Loucy (cell line): ENCODE measurements around the gene DNAH17.

Source experiments
- H2AFZ ChIP-seq: fragments of 200-600 bp; sonication (generic); 2 replicates; pipeline ENCODE4 v1.6.0; 2016; ENCODE audit warnings: antibody characterized with exemption, mild to moderate bottlenecking, low read length, moderate library complexity
- H3F3A ChIP-seq: fragments of 200-600 bp; 2 replicates; pipeline ENCODE4 v1.6.0; 2016; ENCODE audit warnings: antibody characterized with exemption, low read depth, mild to moderate bottlenecking
- H3K27me3 ChIP-seq: fragments of 200-600 bp; sonication (generic); 2 replicates; pipeline ENCODE4 v1.6.1; 2014; ENCODE audit warnings: low read length, mild to moderate bottlenecking; ENCODE audit not compliant: insufficient read depth, poor library complexity, severe bottlenecking
- H3K36me3 ChIP-seq: fragments of 200-600 bp; sonication (generic); 2 replicates; pipeline ENCODE4 v1.6.1; 2016; ENCODE audit warnings: low read length; ENCODE audit not compliant: insufficient read depth
- H3K4me1 ChIP-seq: fragments of 200-600 bp; sonication (generic); 2 replicates; pipeline ENCODE4 v1.5.1; 2014; ENCODE audit warnings: low read length, mild to moderate bottlenecking; ENCODE audit not compliant: insufficient read depth, poor library complexity, severe bottlenecking
- H3K4me2 ChIP-seq: fragments of 200-600 bp; sonication (generic); 2 replicates; pipeline ENCODE4 v1.6.0; 2014; ENCODE audit warnings: antibody characterized with exemption, low read length, low read depth, mild to moderate bottlenecking; ENCODE audit not compliant: poor library complexity, severe bottlenecking
- H3K4me3 ChIP-seq: fragments of 200-600 bp; sonication (generic); 2 replicates; pipeline ENCODE4 v1.5.1; 2014; ENCODE audit warnings: low read length, mild to moderate bottlenecking, mixed read lengths; ENCODE audit not compliant: poor library complexity, severe bottlenecking
- H3K79me2 ChIP-seq: fragments of 200-600 bp; sonication (generic); 2 replicates; pipeline ENCODE4 v1.6.1; 2014; ENCODE audit warnings: low read length; ENCODE audit not compliant: insufficient read depth
- H3K9ac ChIP-seq: fragments of 200-600 bp; sonication (generic); 2 replicates; pipeline ENCODE4 v1.6.0; 2014; ENCODE audit warnings: mild to moderate bottlenecking, low read depth, low read length, moderate library complexity; ENCODE audit not compliant: poor library complexity, severe bottlenecking
- H3K9me2 ChIP-seq: fragments of 200-600 bp; sonication (generic); replicated peaks from 2 replicates; pipeline ENCODE4 v1.6.1; 2016; ENCODE audit warnings: low read depth, low read length, mixed read lengths
- H3K9me3 ChIP-seq: fragments of 200-600 bp; sonication (generic); 2 replicates; pipeline ENCODE4 v1.6.1; 2014; ENCODE audit warnings: mild to moderate bottlenecking, antibody characterized with exemption, low read length, low read depth; ENCODE audit not compliant: insufficient read depth
- H4K20me1 ChIP-seq: fragments of 200-600 bp; sonication (generic); 2 replicates; pipeline ENCODE4 v1.6.0; 2014; ENCODE audit warnings: antibody characterized with exemption, low read length, mild to moderate bottlenecking; ENCODE audit not compliant: insufficient read depth, poor library complexity, severe bottlenecking
- EZH2phosphoT487 ChIP-seq: fragments of 200-600 bp; IDR thresholded peaks from 2 replicates; pipeline ENCODE4 v1.6.1; 2018; ENCODE audit warnings: antibody characterized with exemption, mild to moderate bottlenecking, moderate library complexity, borderline replicate concordance
- TF ChIP-seq, protein P1 (sequence below): fragments of 200-600 bp; sonication (generic); conservative IDR thresholded peaks from 2 replicates; pipeline ENCODE4 v1.5.1; 2014; ENCODE audit warnings: mild to moderate bottlenecking, antibody characterized with exemption, low read length

Gene DNAH17, protein sequence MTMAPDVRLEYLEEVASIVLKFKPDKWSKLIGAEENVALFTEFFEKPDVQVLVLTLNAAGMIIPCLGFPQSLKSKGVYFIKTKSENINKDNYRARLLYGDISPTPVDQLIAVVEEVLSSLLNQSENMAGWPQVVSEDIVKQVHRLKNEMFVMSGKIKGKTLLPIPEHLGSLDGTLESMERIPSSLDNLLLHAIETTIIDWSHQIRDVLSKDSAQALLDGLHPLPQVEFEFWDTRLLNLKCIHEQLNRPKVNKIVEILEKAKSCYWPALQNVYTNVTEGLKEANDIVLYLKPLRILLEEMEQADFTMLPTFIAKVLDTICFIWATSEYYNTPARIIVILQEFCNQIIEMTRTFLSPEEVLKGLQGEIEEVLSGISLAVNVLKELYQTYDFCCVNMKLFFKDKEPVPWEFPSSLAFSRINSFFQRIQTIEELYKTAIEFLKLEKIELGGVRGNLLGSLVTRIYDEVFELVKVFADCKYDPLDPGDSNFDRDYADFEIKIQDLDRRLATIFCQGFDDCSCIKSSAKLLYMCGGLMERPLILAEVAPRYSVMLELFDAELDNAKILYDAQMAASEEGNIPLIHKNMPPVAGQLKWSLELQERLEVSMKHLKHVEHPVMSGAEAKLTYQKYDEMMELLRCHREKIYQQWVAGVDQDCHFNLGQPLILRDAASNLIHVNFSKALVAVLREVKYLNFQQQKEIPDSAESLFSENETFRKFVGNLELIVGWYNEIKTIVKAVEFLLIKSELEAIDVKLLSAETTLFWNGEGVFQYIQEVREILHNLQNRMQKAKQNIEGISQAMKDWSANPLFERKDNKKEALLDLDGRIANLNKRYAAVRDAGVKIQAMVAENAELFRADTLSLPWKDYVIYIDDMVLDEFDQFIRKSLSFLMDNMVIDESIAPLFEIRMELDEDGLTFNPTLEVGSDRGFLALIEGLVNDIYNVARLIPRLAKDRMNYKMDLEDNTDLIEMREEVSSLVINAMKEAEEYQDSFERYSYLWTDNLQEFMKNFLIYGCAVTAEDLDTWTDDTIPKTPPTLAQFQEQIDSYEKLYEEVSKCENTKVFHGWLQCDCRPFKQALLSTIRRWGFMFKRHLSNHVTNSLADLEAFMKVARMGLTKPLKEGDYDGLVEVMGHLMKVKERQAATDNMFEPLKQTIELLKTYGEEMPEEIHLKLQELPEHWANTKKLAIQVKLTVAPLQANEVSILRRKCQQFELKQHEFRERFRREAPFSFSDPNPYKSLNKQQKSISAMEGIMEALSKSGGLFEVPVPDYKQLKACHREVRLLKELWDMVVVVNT (N-terminal part only)

DNA sequence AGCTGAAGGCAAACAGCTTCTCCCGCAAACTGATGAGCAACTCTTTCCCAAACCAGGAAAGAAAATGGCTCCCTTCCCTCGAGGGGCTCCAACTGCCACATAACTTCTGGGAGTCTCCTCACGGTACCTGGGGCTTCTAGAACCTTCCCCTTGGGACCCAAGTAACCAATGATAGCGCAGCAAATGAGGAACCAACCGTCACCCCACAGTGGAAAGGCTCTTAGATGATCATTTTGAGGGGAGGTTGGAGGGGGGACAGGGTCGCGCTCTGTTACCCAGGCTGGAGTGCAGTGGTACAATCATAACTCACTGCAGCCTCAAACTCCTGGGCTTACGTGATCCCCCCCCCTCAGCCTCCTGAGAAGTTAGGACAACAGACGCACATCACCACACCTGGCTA, at the start of gene DNAH17:
DNAH17 (minus strand) TSS at position 101 of the 400 bp plus-strand sequence. CDS start 2,339 bp downstream, outside the sequence.
- Histone ChIP-seq H2AFZ (no peak within 1 kb of the TSS), H3K79me2 (no peaks in the 10 kb centered on the region), H4K20me1 (no peaks in the 10 kb centered on the region), H3K9ac (no peak within 1 kb of the TSS), H3K9me2 (no peaks in the 10 kb centered on the region), H3K4me1 (no peaks in the 10 kb centered on the region), H3K4me3 (no peak within 1 kb of the TSS), H3K4me2 (no peak within 1 kb of the TSS), H3F3A (no peaks in the 10 kb centered on the region), H3K9me3 (no peaks in the 10 kb centered on the region), H3K36me3 (no peaks in the 10 kb centered on the region), H3K27me3 (no peaks in the 10 kb centered on the region)
- TF ChIP-seq, protein P1, sequence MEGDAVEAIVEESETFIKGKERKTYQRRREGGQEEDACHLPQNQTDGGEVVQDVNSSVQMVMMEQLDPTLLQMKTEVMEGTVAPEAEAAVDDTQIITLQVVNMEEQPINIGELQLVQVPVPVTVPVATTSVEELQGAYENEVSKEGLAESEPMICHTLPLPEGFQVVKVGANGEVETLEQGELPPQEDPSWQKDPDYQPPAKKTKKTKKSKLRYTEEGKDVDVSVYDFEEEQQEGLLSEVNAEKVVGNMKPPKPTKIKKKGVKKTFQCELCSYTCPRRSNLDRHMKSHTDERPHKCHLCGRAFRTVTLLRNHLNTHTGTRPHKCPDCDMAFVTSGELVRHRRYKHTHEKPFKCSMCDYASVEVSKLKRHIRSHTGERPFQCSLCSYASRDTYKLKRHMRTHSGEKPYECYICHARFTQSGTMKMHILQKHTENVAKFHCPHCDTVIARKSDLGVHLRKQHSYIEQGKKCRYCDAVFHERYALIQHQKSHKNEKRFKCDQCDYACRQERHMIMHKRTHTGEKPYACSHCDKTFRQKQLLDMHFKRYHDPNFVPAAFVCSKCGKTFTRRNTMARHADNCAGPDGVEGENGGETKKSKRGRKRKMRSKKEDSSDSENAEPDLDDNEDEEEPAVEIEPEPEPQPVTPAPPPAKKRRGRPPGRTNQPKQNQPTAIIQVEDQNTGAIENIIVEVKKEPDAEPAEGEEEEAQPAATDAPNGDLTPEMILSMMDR: no peak
- no peak for TF ChIP-seq EZH2phosphoT487

DNA sequence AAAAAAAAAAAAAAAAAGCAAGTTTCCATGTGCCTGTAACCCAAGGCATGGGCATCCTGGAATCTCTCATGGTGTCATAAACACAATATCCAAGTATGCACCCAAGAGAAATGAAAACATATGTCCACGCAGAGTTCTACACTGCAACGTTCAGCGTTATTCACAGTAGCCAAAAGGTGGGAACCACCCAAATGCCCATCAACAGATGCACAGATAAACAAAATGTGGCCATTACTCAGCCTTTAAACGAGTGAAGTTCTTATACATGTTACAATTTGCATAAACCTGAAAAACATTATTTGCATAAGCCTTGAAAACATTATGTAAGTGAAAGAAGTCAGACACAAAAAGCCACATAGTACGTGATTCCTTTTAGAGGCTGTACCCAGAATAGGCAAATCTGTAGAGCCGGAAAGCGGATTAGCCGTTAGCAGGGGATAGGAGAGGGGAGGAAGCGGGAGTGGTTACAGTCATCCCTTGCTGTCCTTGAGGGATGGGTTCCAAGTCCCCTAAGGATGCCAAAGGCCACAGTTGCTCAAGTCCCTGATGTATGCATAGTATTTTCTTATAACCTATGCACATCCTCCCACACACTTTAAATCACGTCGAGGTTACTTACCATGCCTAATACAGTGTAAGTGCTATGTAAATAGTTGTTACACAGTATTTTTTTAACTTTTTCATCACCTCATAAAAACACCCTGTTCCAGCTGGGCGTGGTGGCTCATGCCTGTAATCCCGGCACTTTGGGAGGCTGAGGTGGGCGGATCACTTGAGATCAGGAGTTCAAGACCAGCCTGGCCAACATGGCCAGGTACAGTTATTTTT, 47.3 kb upstream of the DNAH17 start:
- Histone ChIP-seq H2AFZ (no peak overlapping the region), H3K27me3 (no peaks in the 10 kb centered on the region), H4K20me1 (no peaks in the 10 kb centered on the region), H3K4me1 (peaks cover 4% of the 10 kb centered on the region), H3K9ac (no peak overlapping the region), H3K9me2 (no peaks in the 10 kb centered on the region), H3K36me3 (no peaks in the 10 kb centered on the region), H3K4me3 (no peak overlapping the region), H3K4me2 (no peak overlapping the region), H3K79me2 (no peaks in the 10 kb centered on the region), H3F3A (no peaks in the 10 kb centered on the region), H3K9me3 (no peaks in the 10 kb centered on the region)
- TF ChIP-seq EZH2phosphoT487: no peak
- TF ChIP-seq, protein P1: no peak

DNA sequence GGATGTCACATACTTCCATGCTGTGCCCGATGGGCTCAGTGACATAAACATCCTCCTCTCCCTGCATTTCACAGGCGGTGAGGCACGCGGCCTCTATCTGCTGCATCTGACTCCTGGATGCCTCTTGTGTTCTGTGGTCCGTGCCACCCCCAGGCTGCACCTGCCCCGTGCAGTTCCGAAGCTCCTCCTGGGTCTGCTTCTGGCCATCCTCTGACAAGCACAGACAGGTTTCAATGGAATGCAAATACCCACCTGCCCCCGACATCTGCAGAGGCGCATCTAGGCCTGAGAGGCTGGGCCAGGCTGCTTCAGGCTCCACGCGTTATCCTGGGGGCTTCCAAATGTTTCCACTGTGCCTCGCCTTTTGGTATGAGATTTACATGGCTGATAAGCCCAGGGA, 46.3 kb upstream of the DNAH17 start:
- Histone ChIP-seq H3K27me3 (no peaks in the 10 kb centered on the region), H3K4me3 (no peak overlapping the region), H3K9me2 (no peaks in the 10 kb centered on the region), H4K20me1 (no peaks in the 10 kb centered on the region), H3F3A (no peaks in the 10 kb centered on the region), H3K36me3 (no peaks in the 10 kb centered on the region), H3K4me2 (no peak overlapping the region), H2AFZ (no peak overlapping the region), H3K9ac (no peak overlapping the region), H3K79me2 (no peaks in the 10 kb centered on the region), H3K9me3 (no peaks in the 10 kb centered on the region), H3K4me1 (peaks cover 4% of the 10 kb centered on the region)
- TF ChIP-seq, protein P1: no peak
- no peak for TF ChIP-seq EZH2phosphoT487
